Activated CD8-positive, alpha-beta memory T cell treated with anti-CD3 and anti-CD28 coated beads for 4 hours (primary cell): ENCODE results near the gene QRSL1.
"Not testable (repeated sequence)": the region's sequence is repeated elsewhere in the genome, so short reads cannot be mapped to it uniquely, and the experiment has no call there.

Source experiments
- DNase-seq, 2 donors: peaks; one replicate each; pipeline ENCODE4 v3.0.0-alpha.2; 2020; ENCODE audit warnings: low read depth in 2 of 2

QRSL1 gene

DNA sequence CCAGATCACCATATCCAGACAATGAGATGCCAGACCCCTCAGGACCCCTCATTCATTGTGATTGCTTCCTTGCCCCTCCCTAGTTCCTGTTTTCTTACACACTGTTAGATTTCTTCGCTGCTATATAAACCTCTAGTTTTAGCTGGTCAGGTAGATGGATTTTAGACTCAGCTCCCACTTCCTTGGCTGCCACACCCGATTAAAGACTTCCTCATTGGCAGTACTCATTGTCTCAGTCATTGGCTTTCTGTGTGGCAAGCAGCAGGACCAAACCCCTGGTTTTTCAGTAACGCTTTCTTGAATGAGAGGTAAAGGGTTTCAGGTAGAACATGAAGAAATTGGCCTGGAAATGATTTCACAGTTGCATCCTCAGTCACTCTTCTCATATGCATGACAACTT is 47.9 kb downstream of the QRSL1 start:
- no peak for DNase-seq

- no peak for DNase-seq
Observed at GRCh38 chr6:106684011-106684410, 54.6 kb downstream of the QRSL1 start.

GRCh38 chr6:106685833-106686232 is 56.5 kb downstream of the QRSL1 start:
- no peak for DNase-seq

- DNase-seq = no peak
Observed at GRCh38 chr6:106688177-106688951, 59.0 kb downstream of the QRSL1 start.

DNA sequence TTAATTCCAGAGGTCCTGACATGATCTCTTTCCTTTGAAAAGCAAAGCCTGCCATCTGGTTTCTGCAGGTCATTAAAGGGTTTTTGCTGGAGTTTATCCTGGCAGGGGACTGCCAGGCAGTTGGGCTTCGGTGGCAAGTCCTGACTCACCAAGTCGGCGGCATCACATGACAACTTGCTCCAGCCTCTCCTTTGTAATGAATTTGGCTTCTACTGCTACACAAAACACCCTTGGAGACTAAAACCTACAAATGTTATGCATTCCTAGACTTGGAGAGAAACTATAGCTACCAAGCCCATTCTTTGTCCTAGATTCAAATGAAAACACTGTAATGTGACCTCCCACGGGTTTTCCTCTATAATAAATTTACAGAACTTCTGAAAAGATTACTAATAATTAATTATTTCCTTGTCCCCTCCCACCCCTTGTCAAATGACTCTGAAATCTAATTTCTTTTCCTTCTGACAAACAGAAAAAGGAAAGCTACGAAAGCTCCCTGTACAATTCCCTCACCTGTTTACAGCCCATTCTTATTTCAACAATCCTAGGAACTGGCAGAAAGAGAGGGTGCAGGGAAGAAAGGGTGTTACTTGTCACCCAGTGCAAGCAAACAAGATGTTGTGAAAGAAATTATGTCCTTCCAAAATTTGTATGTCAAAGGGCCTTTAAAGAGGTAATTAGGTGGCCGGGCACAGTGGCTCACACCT is 62.9 kb downstream of the QRSL1 start:
- DNase-seq = no peak

- no peak for DNase-seq
Observed at GRCh38 chr6:106692819-106693208, 63.4 kb downstream of the QRSL1 start.

DNA sequence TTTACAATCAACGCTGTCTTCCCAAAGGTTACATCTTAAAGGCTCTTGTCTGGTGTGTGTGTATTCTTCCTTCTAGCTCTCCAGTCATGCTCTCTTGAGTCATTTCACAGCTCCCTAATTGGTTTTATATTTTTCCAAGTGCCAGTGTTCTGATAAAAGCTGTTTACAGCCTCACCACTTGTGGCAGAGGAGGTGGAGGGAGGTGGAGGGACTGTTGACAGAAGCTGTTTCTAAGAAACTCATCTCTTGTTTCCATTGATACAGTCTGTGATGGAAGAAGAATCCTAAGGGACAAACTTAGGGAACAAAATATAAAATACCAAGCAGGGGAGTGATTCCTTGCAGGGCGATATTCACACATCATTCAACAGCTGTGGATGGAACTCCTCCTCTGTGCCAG is 64.0 kb downstream of the QRSL1 start:
- no peak for DNase-seq

- no peak for DNase-seq
Observed at GRCh38 chr6:106694343-106694742, 65.0 kb downstream of the QRSL1 start.

DNA sequence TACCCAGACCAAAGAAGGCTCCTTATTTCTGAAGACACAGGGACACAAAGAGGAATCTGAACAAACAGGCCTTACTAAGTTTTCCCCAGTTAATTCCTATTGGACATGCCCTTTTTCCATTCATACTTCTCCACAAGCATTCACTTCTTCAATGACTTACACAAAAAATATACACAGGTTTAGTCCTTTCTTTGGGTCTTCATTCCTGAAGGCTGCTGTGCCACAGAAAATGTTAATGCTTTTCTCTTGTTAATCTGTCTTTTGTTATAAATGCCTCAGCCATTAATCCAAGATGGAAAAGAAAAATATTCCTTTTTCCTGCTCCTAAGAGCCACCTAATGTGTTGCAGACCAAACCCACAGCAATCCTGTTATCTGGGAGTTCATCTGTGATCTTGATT is 71.2 kb downstream of the QRSL1 start:
- no peak for DNase-seq

DNA sequence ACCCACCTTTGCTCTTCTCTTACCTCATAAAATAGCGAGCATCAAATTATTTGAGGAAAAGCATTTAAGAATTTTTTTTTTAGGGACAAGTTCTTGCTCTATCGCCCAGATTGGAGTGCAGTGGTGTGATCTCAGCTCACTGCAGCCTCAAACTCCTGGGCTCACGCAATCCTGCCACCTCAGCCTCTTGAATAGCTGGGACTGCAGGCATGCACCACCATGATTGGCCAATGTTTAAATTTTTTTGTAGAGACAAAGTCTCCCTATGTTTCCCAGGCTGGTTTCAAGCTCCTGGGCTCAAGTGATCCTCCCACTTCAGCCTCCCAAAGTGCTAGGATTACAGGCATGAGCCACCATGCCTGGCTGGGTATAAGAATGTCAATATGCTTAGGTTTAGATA is 71.8 kb downstream of the QRSL1 start:
- not testable (repeated sequence) for DNase-seq

GRCh38 chr6:106702046-106702445 is 72.7 kb downstream of the QRSL1 start:
- no peak for DNase-seq

DNA sequence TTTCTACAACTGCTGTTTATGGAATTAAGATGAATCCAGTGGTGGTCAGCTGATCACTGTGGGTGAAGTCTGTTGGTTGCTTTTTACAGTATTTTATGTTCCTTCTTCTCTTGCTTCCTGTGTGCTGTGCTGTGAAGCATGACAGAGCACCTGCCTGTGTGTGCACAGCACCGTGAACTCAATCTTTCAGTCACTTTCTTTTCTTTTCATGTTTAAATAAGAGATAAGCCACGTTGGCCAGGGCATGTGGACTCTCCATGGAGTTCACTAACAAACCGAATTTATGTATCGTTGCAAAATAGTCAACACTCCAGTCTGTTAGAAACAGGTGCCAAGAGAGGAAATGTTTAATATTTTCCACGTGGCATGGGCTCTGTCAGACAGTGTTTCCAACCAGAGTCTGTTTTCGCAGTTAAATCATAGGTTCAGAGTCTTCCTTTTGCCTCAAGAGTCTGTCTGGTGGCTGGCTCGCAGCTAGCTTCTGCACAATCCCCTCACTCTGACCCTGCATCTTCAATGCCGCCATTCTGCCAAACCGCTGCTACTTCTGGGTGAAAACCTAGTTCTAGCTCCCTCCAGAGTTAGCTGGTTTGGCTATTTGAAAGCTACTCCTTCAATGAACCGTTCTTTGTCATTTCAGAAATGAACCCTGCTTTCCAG is 73.2 kb downstream of the QRSL1 start:
- no peak for DNase-seq

GRCh38 chr6:106704327-106704726 is 74.9 kb downstream of the QRSL1 start:
- DNase-seq = no peak

- DNase-seq = no peak
Observed at GRCh38 chr6:106705156-106705555, 75.8 kb downstream of the QRSL1 start.

GRCh38 chr6:106710580-106710979 is 81.2 kb downstream of the QRSL1 start:
- DNase-seq = no peak

- DNase-seq = no peak
Observed at GRCh38 chr6:106714281-106714680, 84.9 kb downstream of the QRSL1 start.

DNA sequence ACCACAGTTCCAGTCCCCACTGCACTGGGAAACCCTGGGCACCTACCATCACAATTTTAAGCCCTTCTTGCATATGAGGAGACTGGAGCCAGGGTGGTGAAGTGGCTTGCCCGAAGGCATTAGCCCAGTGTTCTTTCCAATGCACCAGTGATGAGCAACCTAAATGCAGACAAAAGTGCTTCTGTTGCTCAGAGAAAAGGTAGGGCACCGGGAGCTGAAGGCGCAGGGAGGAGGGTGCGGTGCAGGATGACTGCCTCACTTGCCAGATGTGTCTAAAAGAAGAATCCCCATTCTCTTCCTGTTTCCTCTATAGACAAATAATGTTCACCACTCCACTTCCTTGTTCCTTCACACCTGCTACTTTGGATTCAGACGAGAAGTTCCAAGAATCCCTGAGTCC is 86.5 kb downstream of the QRSL1 start:
- no peak for DNase-seq

GRCh38 chr6:106716966-106717365 is 87.6 kb downstream of the QRSL1 start:
- no peak for DNase-seq
